ENCODE measurements around the gene GPLD1.

GRCh38 chr6:24490948-24491347 is 1.6 kb upstream of the GPLD1 start:
- TF ChIP-seq CTCF (IDR thresholded peaks at IDR 0.05) (no peak), POLR2A (IDR thresholded peaks at IDR 0.05) (no peak), POLR2AphosphoS5 (IDR thresholded peaks at IDR 0.05) (no peak)
